ENCODE data around the gene CFAP58.

The CFAP58 gene

DNA sequence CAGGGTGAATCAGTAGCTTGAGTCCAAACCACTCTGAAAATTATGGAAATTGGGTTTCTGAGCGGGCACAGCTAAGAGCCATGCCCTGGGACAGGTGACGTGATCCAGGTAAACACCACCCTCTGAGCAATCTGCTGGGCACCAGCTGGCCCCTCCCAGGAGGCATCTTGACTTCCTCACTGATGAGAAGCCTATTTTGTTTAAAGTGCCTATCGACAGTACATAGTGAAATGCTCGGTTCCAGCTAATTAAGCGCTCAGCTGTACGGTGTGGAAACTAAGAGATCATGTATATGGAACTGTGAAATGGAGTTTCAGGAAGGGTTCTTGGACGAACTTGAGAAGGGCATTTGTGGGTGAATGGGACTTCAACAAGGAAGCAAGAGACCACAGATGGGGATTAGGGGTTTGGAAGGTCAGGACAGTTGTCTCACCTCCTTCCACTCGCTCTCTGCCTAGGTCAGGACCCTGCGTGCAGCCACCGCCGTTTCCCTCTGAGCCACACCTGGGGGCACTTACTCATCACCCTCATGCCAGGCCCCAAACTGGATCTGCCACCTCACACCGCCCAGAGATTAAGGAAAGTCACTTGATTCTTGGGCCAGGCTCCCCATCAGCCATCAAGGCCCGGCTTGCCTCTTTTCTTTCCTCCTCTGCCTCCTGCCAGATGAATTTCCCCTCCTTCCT, 18.5 kb upstream of the CFAP58 start:
- peak; percentile 91 for DNase-seq

DNA sequence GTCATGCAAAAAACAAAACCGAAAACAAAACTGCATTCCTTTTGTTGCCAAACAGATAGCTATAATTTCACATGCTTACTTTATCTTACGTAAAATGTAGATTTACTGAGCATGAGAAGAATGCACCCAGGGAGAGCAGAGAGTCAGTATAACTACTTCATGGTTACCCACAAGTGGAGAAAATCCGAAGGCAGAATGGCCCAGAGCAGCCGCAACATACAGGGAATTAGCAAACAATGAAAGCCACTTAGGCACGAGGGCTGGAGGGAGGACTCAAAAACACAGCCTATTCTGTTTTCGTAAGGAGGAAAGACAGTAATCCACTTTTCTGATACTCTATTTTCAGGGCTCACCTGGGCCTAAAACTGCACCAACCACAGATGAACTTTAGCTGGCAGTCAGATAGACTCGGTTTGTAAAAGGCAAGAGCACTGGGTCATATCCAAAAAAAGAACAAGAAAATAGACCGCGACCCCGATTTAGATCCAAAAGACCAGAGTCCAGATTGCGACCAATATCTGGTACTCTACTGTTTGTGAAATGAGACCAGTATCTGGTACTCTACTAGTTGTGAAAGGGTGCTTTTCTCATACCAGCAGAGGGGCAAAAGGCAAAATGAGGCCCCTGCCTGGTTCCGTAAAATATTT, 16.7 kb upstream of the CFAP58 start:
- DNase-seq, result peak; percentile 23

DNA sequence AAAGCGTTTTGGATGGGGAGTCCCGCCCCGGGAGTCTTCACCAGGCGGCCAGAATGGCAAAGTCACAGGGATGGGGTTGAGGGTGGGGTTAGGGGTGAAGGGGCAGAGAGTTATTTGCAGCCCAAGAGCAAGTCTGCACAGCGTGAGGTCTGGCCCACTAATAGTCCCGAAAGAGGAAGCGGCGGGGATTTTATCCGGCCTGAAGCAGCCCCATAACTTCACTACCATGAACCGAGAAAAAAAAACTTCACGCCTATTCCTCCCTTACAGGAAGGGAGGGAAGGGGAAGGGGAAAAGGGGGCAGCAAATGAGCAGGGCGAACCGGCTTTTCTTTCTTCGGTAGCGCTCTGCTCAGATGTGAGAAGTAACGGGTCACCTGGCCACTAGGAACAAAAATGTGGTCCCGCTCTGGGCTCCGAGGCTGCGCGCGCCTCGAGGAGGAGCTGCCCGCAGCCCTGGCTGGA, 16.1 kb upstream of the CFAP58 start:
- DNase-seq, result no peak

DNA sequence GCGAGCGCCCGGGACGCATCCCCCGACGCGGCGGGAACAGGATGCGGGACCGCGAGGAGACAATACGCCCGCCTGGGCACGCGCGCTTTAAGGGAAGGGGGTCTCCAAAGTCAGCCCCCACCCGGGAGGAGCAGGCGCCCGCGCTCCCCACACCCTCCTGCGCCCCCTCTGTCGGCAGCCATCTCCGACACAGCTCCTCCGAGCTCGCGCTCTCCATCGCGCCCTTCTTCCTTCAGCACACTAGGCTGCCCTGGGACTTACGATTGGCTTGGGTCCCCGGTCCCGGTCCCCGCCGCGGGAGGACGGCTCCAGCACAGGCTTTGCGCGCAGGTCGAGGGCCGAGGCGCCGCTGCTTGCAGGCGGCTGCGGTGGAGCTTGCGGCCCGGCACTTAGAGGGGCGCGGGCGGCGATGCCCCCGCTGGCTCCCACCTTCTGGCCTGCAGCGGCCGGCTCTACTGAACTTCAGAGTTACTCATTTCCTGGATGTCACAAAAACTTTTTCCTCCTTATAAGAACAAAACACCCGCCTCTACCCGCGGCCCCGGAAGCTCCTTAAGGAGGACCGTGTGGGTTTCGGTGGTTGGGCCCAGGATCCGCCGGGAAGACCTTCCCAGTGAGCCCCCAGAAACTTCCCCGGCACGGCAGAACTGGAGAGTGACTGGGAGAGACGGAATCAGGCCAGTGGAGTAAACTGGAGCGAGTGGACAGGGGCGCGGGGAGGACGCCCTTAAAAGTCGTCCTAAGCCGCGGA, 15.5 kb upstream of the CFAP58 start, which contains the start of gene ITPRIP:
ITPRIP (minus strand) TSS at position 481 of the 751 bp plus-strand sequence. CDS start 22,414 bp downstream, outside the sequence.
- DNase-seq, result no peak

DNA sequence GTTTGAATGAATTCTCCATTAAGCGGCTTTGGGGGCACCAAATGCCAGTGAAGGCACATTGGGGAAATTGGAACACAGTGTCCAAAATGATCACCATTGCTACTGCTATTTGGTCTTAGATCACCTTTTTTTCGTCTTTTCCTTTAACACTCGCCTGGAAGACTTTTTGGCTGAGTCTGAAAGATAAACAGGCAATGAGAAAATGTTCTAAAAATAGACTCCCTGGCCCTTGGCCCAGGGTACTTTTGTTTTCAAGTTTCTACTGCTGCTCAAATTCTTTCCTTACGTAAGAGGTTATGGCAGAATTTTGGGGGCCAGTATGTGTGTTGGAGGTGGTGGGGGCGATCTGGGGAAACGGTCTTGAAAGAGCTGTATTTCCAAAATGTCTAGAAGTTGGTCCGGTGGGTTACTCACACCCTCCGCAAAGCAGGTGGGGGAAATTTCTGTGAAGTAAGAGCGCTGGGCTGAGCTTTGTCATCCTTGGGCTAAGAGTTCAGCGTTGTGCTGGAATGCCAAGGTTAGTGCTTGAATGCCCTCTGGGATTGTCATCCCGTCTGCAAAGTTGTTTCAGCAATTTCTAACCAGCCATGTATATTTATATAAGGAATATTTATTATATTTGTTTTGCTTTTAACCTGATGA, 14.0 kb upstream of the CFAP58 start:
- DNase-seq, result no peak

DNA sequence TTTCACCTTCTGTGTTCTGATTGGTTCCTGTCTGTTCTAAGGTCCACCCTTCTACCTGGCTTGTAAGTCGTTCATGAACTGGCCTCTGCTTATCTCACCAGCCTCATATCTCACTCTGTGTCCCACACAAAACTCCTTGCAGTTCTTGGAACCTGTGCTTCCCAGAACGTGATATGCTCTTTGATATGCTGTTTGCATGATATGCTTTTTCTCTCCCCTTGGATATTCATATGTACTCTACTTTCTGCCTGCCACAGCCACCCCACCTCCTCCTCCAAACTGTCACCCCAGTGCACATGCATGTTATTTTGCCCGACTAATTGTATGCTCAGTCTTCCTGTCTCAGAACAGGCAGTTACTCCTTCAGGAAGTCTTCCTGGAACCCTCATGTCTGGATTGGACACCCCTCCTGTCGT, 13.5 kb upstream of the CFAP58 start:
- no peak for DNase-seq

DNA sequence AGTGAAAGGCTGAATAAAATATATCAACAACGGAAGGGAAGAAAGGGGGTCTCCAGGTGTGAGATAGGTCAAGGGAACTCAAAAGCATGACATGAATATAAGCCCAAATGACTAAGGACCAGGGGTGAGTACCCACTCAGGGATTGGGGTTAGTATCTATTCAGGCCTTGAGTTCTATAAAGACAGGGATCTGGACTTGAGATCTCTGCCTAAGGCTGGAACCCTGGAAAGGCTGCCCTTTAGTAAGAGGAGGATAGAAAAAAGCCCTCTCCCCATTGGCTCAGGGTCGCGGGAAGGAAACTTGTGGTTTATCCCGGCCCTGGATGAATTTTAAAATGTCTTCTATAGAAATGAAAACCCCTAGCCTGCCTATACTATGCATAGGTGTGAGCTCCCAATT, 13.0 kb upstream of the CFAP58 start:
- DNase-seq, result no peak

DNA sequence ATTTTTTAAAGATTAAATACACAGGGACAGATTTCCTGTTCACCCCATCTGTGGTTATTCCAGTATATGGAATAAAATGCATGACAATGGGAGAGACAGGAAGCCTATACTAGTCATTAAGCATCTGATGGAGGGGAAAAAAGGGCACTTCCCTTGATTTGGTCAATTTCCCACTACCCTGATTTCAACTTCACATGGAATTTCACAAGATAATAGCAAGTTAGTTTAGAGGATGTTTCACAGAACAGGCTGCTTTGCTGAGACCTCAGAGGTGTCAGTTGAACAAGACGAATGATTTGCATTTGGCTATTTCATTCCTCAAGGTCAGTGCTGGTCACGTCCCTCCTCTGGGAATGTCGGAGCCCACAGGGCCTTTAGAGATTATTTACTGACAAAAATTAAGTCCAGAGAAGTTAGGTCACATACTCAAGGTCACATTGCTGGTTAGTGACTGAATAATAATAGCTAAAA, 10.7 kb upstream of the CFAP58 start:
- DNase-seq, result no peak

DNA sequence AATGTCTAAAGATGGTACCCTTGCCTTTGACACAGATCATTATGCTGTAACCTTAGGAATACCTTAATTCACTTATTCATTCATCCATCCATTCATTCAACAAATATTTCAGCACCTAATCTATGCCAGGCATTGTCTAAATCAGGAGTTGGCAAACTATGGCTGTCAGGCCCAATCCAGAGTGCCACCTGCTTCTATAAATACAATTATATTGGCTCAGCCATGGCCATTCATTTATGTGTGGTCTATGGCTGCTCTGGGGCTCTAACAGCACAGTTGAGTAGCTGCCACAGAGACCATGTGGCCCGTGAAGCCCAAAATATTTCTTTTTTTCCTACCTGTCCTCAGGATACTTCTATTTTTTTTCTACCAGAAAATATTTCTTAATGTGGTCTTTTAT, 9.4 kb upstream of the CFAP58 start:
- DNase-seq, result no peak

DNA sequence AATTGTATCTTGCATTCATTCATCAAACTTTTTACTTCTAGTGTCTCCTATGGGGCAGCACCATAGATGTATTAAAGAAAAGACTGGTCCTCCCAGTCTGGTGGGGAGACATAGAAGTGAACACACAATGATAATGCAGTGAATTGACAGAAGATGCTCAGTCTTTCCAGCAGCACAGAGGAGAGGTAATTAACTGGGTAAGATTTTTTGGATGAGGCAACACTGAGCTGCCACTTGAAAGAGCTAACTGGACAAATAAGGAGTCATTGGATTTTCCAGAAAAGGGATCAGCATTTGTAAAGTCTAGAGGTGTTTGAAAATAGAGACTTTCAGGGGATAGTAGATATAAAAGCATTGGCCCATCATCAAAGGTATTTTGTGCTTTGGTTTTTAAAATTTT, 8.1 kb upstream of the CFAP58 start:
- DNase-seq, result no peak

DNA sequence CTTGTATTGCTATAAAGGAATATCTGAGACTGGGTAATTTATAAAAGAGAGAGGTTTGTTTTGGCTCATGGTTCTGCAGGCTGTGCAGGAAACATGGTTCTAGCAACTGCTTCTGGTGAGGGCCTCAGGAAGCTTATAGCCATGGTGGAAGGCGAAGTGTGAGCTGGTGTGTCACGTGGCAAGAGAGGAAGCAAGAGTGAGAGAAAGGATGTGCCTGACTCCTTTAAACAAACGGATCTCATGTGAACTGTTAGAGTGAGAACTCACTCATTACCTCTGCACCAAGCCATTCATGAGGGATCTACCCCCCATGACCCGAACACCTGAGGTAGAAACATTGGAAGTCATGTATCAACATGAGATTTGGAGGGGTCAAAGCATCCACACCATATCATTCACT, 7.7 kb upstream of the CFAP58 start:
- DNase-seq, result no peak

DNA sequence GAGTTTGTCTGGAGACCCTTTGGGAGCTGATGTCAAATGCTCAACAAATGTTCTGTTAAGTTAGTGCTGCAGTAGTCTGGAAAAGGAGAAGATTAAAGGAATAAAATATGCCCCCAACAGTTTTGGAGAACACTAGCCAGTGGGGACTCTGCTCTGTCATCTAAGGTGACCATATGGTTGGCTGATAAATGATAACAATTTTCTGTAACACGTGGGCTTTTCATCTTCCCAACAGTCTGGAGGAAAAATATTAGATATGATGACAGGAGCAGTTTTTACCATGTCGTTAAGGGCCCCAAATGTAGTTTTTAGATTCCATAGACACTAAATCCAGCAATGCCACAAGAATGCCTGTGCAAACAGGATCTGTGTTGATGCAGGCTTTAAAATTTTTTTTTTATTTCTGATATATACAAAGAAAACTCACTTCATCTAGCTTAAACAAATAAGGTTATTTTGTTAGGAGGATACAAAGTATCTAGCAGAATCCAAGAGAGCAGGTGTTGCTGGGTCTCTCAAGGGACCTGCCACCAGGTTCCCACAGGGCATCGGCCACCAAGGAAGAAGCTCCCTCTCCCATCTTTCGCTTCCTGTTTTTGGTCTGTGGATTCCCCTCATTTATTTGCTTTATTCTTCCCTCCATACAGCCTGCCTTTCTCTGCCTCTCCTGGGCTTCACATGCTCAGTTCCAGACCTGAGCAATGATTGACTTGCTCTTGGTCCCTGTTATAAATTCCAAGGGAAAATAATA, 6.2 kb upstream of the CFAP58 start:
- no peak for DNase-seq

DNA sequence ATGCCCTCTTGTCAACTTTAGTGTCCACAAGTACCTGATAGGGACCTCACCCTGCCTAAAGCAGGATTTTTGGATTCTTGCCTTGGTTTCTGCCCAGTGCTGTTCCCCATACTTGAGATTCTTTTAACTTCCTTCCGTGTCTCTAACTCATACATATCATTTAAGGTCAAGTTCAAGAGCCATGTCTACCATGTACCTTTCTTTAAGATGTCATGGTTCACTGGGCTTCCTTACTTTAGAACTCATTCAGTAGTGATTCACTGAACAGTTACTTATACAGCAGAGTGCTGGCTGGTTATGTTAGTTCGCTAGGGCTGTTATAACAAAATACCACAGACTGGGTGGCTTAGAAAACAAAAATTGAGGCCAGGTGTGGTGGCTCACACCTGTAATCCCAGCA, 5.0 kb upstream of the CFAP58 start:
- DNase-seq, result no peak

DNA sequence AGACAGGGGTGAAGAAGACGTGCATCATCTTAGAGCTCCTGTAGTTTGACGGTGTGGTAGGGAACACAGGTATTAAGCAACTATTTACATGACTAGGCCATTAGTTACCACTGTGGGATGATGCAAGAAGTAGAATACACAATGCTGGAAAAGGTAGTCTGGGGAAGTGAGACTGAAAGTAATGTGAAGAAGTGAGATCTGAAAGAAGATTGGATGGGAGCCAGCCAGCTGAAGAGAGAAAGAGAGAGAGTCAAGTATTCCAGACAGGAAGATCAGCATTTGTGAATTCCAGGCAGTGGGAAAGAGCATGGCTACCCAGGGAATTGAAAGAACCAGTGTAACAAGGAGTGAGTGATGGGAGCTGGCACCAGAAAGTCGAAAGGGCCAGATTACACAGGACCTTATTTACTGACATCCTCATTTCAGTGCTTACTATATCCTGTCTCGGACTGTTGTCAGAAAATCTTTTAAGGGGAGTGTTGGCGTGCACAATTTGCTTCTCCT, 4.0 kb upstream of the CFAP58 start:
- DNase-seq, result no peak

DNA sequence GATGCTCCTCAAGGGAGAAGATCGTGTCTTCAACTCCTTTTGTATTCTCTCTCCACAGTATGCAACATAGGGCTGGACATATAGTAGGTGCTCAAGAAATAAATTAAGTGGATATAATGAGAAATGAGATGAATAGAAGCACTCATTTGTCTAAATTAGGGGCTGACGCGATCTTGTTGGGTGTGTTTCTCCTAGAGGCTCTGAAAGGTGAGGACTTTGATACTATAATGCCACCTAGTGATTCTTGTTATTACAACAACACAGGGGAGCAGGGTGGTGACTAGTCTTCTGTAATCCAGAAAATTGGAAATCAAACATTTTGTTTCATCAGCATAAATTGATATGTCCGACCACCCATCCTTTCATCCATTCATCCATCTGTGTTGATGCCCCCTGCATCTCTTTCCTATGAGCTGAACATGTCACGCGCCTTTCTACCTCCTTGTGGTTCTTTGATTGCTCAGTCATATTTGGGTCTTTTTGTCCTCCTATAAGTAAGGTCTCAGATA, 3.5 kb upstream of the CFAP58 start:
- DNase-seq, result peak; percentile 61

DNA sequence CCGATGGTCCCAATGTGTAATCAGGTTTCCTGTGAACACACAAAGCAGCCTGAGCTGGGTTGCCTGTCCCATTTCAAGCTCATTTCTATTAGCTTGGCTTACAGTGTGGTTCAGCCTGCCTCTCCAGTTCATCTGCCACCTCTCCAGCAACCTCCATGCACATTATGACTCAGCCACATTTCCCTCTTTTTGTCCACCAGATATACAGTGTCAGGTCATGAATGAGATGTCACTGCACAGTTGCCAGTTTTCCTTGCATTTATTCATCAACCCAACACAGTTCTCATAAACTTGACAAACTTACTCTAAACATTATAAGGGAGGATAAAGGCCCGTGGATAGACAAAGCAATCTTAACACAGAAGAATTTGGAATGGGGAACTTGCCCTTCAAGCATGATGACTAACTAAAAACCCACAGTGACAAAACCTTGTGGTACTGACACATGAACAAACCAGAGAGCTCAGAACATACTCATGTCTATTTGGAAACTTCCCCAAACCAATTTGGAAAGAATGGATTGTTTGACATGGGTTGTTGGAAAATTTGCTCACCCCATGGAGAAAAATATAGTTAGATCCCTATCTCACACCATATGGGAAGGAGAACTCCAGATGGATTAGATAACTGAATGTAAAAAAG, 2.5 kb upstream of the CFAP58 start:
- no peak for DNase-seq

DNA sequence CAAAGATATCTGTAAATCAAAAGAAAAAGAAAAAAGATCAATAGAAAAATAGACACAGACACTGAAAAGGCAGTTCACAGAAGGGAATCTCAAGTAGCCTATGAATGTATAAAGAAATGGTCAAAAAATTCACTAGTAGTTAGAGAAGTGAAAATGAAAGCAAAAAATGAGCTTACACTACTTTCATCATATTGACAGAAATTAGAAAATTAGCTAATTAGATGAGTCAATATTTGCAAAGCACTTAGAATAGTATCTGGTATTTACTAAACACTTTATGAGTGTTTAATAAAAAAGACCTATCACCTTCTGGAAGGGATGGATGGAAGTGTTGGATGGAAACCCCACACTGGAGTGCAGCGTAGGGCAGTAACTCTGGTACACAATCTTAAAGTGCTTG, 1.7 kb upstream of the CFAP58 start:
- DNase-seq, result no peak

DNA sequence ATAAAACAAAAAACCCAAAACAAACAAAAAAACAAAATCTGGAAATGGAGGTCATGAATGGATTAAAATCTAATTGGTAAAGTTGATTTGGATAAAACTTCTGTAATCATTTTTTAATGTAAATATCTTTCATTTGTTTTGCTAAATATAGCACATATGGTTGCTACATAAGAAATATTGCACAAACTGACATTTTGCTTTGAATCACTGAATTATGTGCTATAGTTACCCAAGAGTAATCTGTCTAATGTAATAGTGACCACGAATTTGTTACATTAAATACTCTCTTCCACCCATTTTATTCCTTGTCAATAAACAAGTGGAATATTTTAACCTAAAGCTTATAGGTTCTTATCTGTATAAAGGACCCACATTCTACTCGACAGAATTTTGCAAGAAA, 6.2 kb downstream of the CFAP58 start:
- no peak for DNase-seq

DNA sequence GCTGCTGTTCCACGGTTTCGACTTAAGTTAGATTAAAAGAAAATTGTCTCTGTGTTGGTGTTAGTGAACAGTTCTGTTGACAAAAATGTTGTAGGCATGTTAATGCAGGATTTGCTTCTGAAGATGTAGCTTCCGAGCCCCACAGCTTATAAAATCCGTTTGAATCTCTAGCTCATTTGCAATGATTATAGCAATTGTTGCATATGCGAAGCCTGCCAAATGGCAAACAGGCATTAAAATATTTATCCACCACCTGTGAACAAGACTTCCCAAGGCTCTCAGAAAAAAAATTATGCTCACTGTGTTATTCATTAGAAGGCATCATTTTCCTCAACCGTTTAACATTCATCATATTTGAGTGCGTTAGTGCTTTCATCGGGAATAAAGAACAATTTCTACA, 14.3 kb downstream of the CFAP58 start:
- DNase-seq, result no peak

DNA sequence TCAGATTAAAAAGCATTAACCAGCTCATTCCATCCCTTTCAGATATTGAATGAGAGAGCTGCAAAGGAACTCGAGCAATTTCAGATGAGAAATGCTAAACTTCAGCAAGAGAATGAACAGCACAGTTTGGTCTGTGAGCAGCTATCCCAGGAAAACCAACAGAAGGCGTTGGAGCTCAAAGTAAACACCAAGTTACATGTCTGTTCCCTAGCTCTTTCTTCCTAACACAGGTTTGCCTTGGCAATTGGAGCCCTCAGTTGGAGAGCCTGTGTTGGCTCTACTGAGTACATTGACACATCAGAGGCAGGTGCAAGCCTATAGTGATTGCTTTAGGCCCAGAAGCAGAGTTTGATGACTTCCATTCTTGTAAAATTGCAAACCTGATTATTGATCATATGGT, 14.7 kb downstream of the CFAP58 start:
- no peak for DNase-seq

DNA sequence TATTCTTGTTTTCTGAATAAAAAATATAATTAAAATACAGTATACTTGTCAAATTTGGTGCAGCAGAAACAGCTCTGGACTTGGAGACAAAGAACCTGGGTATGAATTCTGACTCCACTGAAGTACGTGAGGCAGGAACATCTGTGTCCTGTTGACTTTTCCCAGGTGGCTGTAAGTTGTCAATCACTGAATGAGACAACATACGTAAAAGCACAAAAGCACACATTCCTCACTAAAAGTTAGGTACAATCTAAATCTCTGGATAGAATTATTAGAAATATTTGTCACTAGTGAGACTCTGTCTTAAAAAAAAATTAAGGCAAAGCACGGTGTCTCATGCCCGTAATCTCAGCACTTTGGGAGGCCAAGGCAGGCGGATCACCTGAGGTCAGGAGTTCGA, 18.1 kb downstream of the CFAP58 start:
- DNase-seq, result no peak

DNA sequence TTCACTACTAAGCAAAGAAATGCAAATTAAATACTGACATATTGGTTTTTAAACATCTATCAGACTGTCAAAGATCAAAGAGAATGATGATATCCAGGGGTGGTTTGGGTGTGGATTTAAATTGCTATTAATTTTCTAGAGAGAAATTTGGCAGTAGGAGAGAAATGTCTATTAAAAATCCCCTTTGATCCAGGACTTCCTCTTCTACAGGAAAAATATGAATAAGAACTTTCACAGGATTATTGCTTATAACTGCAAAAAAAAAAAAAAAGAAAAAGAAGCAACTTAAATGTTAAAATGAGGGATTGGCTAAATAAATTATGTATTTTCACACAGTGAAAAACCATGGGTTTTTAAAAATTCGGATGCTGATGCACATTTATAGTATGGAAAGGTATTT, 21.0 kb downstream of the CFAP58 start:
- no peak for DNase-seq
